Type B pancreatic cell (in vitro differentiated cells): ENCODE results near the gene PDE6D. TPM values are rescaled to one million over a fixed set of nuclear protein-coding genes. Genes with fewer than 3 reads are reported as not detected.

Experiments
- DNase-seq: peaks from one replicate; pipeline ENCODE4 v3.0.0; 2021; ENCODE audit warnings: mixed read lengths; ENCODE audit not compliant: unreplicated experiment; ENCODE audit errors: extremely low spot score
- H3K27ac Mint-ChIP-seq: 2 replicates; pipeline ENCODE4 v1.8.0; 2021; ENCODE audit warnings: mild to moderate bottlenecking, mixed read lengths
- H3K27me3 Mint-ChIP-seq: 2 replicates; pipeline ENCODE4 v1.8.0; 2021; ENCODE audit warnings: mixed read lengths
- H3K36me3 Mint-ChIP-seq: 2 replicates; pipeline ENCODE4 v1.8.0; 2021; ENCODE audit warnings: mixed read lengths
- H3K4me1 Mint-ChIP-seq: one replicate; pipeline ENCODE4 v1.8.0; 2021; ENCODE audit warnings: mixed read lengths; ENCODE audit not compliant: unreplicated experiment
- H3K4me3 Mint-ChIP-seq: 2 replicates; pipeline ENCODE4 v1.8.0; 2021; ENCODE audit warnings: mild to moderate bottlenecking, mixed read lengths
- H3K9me3 Mint-ChIP-seq: 2 replicates; pipeline ENCODE4 v1.8.0; 2021; ENCODE audit warnings: mixed read lengths
- total RNA-seq: library from RNA; stranded (reverse); gene quantifications from 2 replicates; pipeline ENCODE4 v1.2.1, GENCODE V29; 2021; ENCODE audit warnings: low replicate concordance
- TF ChIP-seq, protein P1 (sequence below): fragments of 200-600 bp; sonication (generic); conservative IDR thresholded peaks from 2 replicates; pipeline ENCODE4 v1.5.0; 2021; ENCODE audit warnings: antibody characterized with exemption, mild to moderate bottlenecking

Gene PDE6D
- total RNA-seq, 1 donor from 2014 or later: 24.3 TPM

- no peaks in the 10 kb centered on the region for H3K4me1 Mint-ChIP-seq
- peaks cover 20% of the 10 kb centered on the region for H3K36me3 Mint-ChIP-seq
- peaks cover 3% of the 10 kb centered on the region for H3K9me3 Mint-ChIP-seq
- TF ChIP-seq, protein P1, sequence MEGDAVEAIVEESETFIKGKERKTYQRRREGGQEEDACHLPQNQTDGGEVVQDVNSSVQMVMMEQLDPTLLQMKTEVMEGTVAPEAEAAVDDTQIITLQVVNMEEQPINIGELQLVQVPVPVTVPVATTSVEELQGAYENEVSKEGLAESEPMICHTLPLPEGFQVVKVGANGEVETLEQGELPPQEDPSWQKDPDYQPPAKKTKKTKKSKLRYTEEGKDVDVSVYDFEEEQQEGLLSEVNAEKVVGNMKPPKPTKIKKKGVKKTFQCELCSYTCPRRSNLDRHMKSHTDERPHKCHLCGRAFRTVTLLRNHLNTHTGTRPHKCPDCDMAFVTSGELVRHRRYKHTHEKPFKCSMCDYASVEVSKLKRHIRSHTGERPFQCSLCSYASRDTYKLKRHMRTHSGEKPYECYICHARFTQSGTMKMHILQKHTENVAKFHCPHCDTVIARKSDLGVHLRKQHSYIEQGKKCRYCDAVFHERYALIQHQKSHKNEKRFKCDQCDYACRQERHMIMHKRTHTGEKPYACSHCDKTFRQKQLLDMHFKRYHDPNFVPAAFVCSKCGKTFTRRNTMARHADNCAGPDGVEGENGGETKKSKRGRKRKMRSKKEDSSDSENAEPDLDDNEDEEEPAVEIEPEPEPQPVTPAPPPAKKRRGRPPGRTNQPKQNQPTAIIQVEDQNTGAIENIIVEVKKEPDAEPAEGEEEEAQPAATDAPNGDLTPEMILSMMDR: no peak
- no peak for DNase-seq
- no peaks in the 10 kb centered on the region for H3K27me3 Mint-ChIP-seq
- H3K27ac Mint-ChIP-seq: no peak overlapping the region
- H3K4me3 Mint-ChIP-seq: no peak overlapping the region
These were observed 29.8 kb upstream of the PDE6D start for GRCh38 chr2:231810905-231811304.

DNA sequence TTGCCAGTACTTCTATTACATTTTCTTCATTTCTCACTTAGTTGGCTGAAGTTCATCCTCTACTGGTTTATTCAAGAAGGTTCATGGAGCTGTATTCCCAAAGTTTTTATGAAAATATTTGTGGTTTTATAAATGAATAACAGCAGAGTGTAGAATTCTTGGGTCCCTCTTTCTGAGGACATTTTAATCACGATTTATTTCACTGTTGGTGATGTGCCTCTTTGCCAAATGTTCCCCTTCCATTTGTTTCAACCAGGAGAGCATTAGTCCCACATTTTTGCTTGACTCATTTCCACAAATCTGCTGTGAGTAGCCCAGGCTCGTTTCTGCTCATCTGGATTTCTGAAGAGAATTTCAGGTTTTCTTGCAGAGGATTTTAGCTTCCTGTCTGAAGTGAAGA lies 25.9 kb upstream of the PDE6D start:
- H3K27ac Mint-ChIP-seq: no peak overlapping the region

DNA sequence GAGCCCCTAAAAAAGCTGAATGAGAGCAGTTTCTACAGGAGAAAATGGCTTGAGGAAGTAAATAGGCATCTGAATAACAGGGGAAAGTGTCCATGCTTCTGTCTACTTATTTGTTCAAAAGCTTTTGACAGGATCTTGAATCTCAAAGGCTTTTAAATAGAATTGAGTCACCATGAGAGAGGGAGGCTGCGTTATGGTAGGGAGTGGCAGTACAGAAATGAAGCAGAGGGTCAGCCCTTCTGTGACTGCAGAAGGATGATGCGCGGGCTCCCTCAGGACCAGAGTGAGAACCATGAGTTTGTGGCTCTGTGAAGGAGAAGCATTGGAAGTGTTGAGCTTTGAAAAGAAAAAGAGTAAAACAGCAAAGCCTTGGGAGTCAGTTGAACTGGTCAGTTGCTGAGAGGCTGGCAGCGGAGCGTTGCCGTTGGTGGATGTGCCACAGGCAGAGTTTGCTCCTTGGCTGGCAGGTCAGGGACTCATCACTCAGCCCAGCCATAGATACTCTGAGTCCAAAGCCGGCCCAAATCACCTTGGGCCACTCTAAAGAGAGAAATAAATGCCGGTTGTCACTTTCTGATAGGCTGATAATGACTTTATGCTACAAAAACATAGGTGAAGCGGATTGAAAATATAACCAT lies 22.5 kb upstream of the PDE6D start:
- Mint-ChIP-seq H3K4me1 (no peaks in the 10 kb centered on the region), H3K9me3 (no peaks in the 10 kb centered on the region), H3K4me3 (no peak overlapping the region), H3K27me3 (no peaks in the 10 kb centered on the region), H3K36me3 (no peaks in the 10 kb centered on the region), H3K27ac (no peak overlapping the region)
- no peak for DNase-seq
- TF ChIP-seq, protein P1: no peak

More for the DNA sequence above, 25.9 kb upstream of the PDE6D start:
- no peak overlapping the region for H3K4me3 Mint-ChIP-seq
- H3K4me1 Mint-ChIP-seq: no peaks in the 10 kb centered on the region
- no peak for DNase-seq
- H3K9me3 Mint-ChIP-seq: no peaks in the 10 kb centered on the region
- TF ChIP-seq, protein P1: no peak
- peaks cover 4% of the 10 kb centered on the region for H3K36me3 Mint-ChIP-seq
- H3K27me3 Mint-ChIP-seq: no peaks in the 10 kb centered on the region

- H3K4me3 Mint-ChIP-seq: no peak overlapping the region
- no peak for DNase-seq
- no peaks in the 10 kb centered on the region for H3K9me3 Mint-ChIP-seq
- TF ChIP-seq, protein P1: peak; percentile 84
- H3K27me3 Mint-ChIP-seq: no peaks in the 10 kb centered on the region
- peaks cover 5% of the 10 kb centered on the region for H3K36me3 Mint-ChIP-seq
- no peak overlapping the region for H3K27ac Mint-ChIP-seq
- peaks cover 1% of the 10 kb centered on the region for H3K4me1 Mint-ChIP-seq
These were observed 19.5 kb upstream of the PDE6D start for GRCh38 chr2:231800493-231801091.

- TF ChIP-seq, protein P1: peak; percentile 55
- Mint-ChIP-seq H3K36me3 (peaks cover 14% of the 10 kb centered on the region), H3K4me1 (peaks cover 5% of the 10 kb centered on the region), H3K27ac (no peak overlapping the region), H3K27me3 (no peaks in the 10 kb centered on the region), H3K4me3 (no peak overlapping the region), H3K9me3 (no peaks in the 10 kb centered on the region)
- no peak for DNase-seq
These were observed 14.6 kb upstream of the PDE6D start for GRCh38 chr2:231795525-231796327.
